ENCODE data around the gene ADAM10. TPM values are rescaled to one million over a fixed set of nuclear protein-coding genes. Genes with fewer than 3 reads are reported as not detected.

ADAM10 gene
- polyA plus RNA-seq, 1 donor (not counting 4 experiments of a cell fraction or from before 2014, with no cell fraction given), result 198 TPM

DNA sequence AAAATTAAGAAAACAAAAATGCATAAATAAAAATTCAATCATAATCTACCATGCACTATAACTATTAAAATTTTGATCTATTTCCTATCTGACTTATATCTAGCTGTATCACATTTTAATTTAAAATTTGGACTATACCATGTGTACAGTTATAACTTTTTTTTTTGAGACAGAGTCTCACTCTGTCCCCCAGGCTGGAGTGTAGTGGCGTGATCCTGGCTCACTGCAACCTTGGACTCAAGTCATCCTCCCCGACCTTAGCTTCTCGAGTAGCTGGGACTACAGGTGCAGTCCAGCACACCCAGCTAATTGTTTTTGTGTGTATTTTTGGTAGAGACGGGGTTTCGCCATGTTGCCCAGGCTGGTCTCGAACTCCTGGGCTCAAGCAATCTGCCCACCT is 119.9 kb downstream of the ADAM10 start:
- H3K9me1 ChIP-seq (ENCODE audit: control insufficient read depth, extremely low read depth, insufficient read depth, low read length), result no peaks in the 10 kb centered on the region
- dilution Hi-C loops (cut with MboI; ENCODE audit: extremely low pct_ligation_motif_present, low sequenced_read_pairs), result no loop called here
- no peak overlapping the region for H3K4me3 ChIP-seq (ENCODE audit: control insufficient read depth in 2 of 3, extremely low read depth in 1 of 3, insufficient read depth in 2 of 3, low read depth in 1 of 3, low read length in 3 of 3)
- TF ChIP-seq EZH2 (IDR thresholded peaks at IDR 0.05; ENCODE audit: low read length), result no peak
- TF ChIP-seq, protein P1, sequence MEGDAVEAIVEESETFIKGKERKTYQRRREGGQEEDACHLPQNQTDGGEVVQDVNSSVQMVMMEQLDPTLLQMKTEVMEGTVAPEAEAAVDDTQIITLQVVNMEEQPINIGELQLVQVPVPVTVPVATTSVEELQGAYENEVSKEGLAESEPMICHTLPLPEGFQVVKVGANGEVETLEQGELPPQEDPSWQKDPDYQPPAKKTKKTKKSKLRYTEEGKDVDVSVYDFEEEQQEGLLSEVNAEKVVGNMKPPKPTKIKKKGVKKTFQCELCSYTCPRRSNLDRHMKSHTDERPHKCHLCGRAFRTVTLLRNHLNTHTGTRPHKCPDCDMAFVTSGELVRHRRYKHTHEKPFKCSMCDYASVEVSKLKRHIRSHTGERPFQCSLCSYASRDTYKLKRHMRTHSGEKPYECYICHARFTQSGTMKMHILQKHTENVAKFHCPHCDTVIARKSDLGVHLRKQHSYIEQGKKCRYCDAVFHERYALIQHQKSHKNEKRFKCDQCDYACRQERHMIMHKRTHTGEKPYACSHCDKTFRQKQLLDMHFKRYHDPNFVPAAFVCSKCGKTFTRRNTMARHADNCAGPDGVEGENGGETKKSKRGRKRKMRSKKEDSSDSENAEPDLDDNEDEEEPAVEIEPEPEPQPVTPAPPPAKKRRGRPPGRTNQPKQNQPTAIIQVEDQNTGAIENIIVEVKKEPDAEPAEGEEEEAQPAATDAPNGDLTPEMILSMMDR (optimal IDR thresholded peaks at IDR 0.05 in 1 of 3, IDR thresholded peaks at IDR 0.05 in 1 of 3, conservative IDR thresholded peaks at IDR 0.05 in 1 of 3; ENCODE audit: extremely low read depth in 1 of 3, insufficient read depth in 2 of 3, low read length in 3 of 3), result no peak
- H3K27ac ChIP-seq (ENCODE audit: control insufficient read depth, insufficient read depth, low read length), result no peak overlapping the region
- no peaks in the 10 kb centered on the region for H3K27me3 ChIP-seq (ENCODE audit: control insufficient read depth, extremely low read depth, insufficient read depth, low read length)
- peaks cover 2 to 13% of the 10 kb centered on the region in 2 experiments for H3K36me3 ChIP-seq (ENCODE audit: control insufficient read depth in 2 of 2, extremely low read depth in 1 of 2, insufficient read depth in 2 of 2, low read length in 2 of 2)
- FAIRE-seq, result no peak
- no peak for DNase-seq (ENCODE audit: low read depth, low spot score)
- no peak overlapping the region for H3K9ac ChIP-seq (ENCODE audit: control insufficient read depth, extremely low read depth, insufficient read depth, low read length)
- H3K4me1 ChIP-seq (ENCODE audit: control insufficient read depth, extremely low read depth, insufficient read depth, low read length), result peaks cover 5% of the 10 kb centered on the region
- H3K79me2 ChIP-seq (ENCODE audit: control insufficient read depth, insufficient read depth, low read length), result no peaks in the 10 kb centered on the region
- no peaks in the 10 kb centered on the region for H3K9me3 ChIP-seq (ENCODE audit: control insufficient read depth, low read depth, low read length)
- no peaks in the 10 kb centered on the region for H4K20me1 ChIP-seq (ENCODE audit: control insufficient read depth, extremely low read depth, insufficient read depth, low read length)
- no peak overlapping the region for H2AFZ ChIP-seq (ENCODE audit: control insufficient read depth, low read length)
- no peak overlapping the region for H3K4me2 ChIP-seq (ENCODE audit: control insufficient read depth, extremely low read depth, insufficient read depth, low read depth, low read length)

DNA sequence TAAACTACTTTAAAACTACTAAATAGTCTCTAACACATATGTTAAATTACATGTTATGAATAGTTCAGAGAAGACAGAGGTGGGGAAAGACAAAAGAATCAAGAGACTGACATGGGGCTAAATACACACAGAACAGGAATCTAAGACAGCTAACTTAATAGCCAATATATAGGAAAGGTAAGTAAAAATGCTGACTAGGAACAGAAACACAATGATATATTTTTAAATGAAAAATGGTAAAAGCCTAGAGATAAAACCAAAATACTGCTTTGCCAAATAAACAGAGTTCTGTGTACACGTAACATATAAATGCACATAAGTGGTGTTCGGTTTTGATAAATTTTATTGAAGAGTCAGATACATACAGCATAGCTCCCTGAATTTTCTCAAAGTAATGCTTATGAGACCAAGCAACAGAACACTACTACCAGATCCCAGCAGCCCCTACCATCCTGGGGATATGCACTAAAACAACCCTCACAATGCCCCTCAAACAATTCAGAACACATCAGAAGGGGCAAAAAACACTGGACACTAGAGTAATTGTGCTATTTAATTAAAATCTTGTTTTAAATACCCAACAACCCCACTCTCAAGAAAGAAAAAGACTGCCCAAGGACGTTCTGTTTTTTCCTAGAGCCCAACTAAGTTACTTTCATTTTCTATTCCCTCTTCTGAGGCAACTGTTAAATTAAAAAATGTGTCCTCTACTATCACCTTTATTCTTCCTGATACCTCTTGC is 121.1 kb downstream of the ADAM10 start:
- Histone ChIP-seq H3K4me3 (ENCODE audit: control insufficient read depth in 2 of 3, extremely low read depth in 1 of 3, insufficient read depth in 2 of 3, low read depth in 1 of 3, low read length in 3 of 3) (peak overlapping the region in 2 of 3 experiments; percentile 52 to 59), H3K9me1 (ENCODE audit: control insufficient read depth, extremely low read depth, insufficient read depth, low read length) (no peaks in the 10 kb centered on the region), H3K9me3 (ENCODE audit: control insufficient read depth, low read depth, low read length) (no peaks in the 10 kb centered on the region), H4K20me1 (ENCODE audit: control insufficient read depth, extremely low read depth, insufficient read depth, low read length) (no peaks in the 10 kb centered on the region), H3K27me3 (ENCODE audit: control insufficient read depth, extremely low read depth, insufficient read depth, low read length) (no peaks in the 10 kb centered on the region), H3K4me1 (ENCODE audit: control insufficient read depth, extremely low read depth, insufficient read depth, low read length) (peaks cover 5% of the 10 kb centered on the region), H3K79me2 (ENCODE audit: control insufficient read depth, insufficient read depth, low read length) (peaks cover 2% of the 10 kb centered on the region), H3K36me3 (ENCODE audit: control insufficient read depth in 2 of 2, extremely low read depth in 1 of 2, insufficient read depth in 2 of 2, low read length in 2 of 2) (peaks cover 3 to 13% of the 10 kb centered on the region in 2 experiments), H3K27ac (ENCODE audit: control insufficient read depth, insufficient read depth, low read length) (peak overlapping the region; percentile 51), H3K4me2 (ENCODE audit: control insufficient read depth, extremely low read depth, insufficient read depth, low read depth, low read length) (peak overlapping the region; percentile 78), H2AFZ (ENCODE audit: control insufficient read depth, low read length) (no peak overlapping the region), H3K9ac (ENCODE audit: control insufficient read depth, extremely low read depth, insufficient read depth, low read length) (no peak overlapping the region)
- DNase-seq (ENCODE audit: low read depth, low spot score) (no peak), FAIRE-seq (no peak)
- dilution Hi-C loops (cut with MboI; ENCODE audit: extremely low pct_ligation_motif_present, low sequenced_read_pairs), result no loop called here
- TF ChIP-seq, protein P1 (optimal IDR thresholded peaks at IDR 0.05 in 1 of 3, IDR thresholded peaks at IDR 0.05 in 1 of 3, conservative IDR thresholded peaks at IDR 0.05 in 1 of 3; ENCODE audit: extremely low read depth in 1 of 3, insufficient read depth in 2 of 3, low read length in 3 of 3), result no peak
